ENCODE data around the gene DAZAP2.
"Not testable (repeated sequence)": the region's sequence is repeated elsewhere in the genome, so short reads cannot be mapped to it uniquely, and the experiment has no call there.

Gene DAZAP2

GRCh38 chr12:51218607-51219161 lies 19.9 kb upstream of the DAZAP2 start (continued):
- no peak for TF ChIP-seq TSHZ1 (tag by site-specific recombination; IDR thresholded peaks at IDR 0.05; ENCODE audit: borderline replicate concordance)
- peak; percentile 32 for TF ChIP-seq PRDM10 (tag by site-specific recombination; IDR thresholded peaks at IDR 0.05)
- no peak for TF ChIP-seq ZNF670 (tag by site-specific recombination; IDR thresholded peaks at IDR 0.05; ENCODE audit: low read depth)
- TF ChIP-seq ZNF366 (tag by site-specific recombination; conservative IDR thresholded peaks at IDR 0.05): peak; percentile 88
- no peak for TF ChIP-seq WT1 (tag by site-specific recombination; IDR thresholded peaks at IDR 0.05)
- peak; percentile 98 for TF ChIP-seq ZNF341 (tag by site-specific recombination; IDR thresholded peaks at IDR 0.05; ENCODE audit: low read depth)
- TF ChIP-seq ZNF169 (tag by site-specific recombination; IDR thresholded peaks at IDR 0.05): no peak
- TF ChIP-seq ZBTB48 (tag by site-specific recombination; IDR thresholded peaks at IDR 0.05): no peak
- TF ChIP-seq ZNF623 (tag by site-specific recombination; IDR thresholded peaks at IDR 0.05): no peak
- TF ChIP-seq ZSCAN23 (tag by site-specific recombination; IDR thresholded peaks at IDR 0.05): no peak
- no peak for TF ChIP-seq ZNF311 (tag by site-specific recombination; IDR thresholded peaks at IDR 0.05; ENCODE audit: borderline replicate concordance)
- TF ChIP-seq ZNF335 (tag by site-specific recombination; conservative IDR thresholded peaks at IDR 0.05): no peak

GRCh38 chr12:51219322-51219721 lies 19.3 kb upstream of the DAZAP2 start:
- POLR2A ChIA-PET: interaction anchor here (1.8 to 4.0 kb wide), 2 partner anchors 19 to 136 kb away, joined by 16 to 36 read pairs; partner anchors contain the start of genes CSRNP2 and DAZAP2
- H3K27ac ChIP-seq (ENCODE audit: extremely low read depth, low read depth, low read length): peak overlapping the region; percentile 91
- no peak overlapping the region for H3K4me3 ChIP-seq (ENCODE audit: low read depth, low read length)
- H3K36me3 ChIP-seq (ENCODE audit: control insufficient read depth in 2 of 2, insufficient read depth in 1 of 2, low read length in 2 of 2): peaks cover 0 to 3% of the 10 kb centered on the region in 2 experiments; a peak in 1 of 3 replicates
- CTCF ChIA-PET: interaction anchor here (0.5 to 1.9 kb wide), 3 partner anchors 11 to 442 kb away, joined by 3 to 12 read pairs (median 7); no protein-coding TSS in a partner anchor
- H3K9me3 ChIP-seq (ENCODE audit: control insufficient read depth, insufficient read depth, low read depth, low read length): no peaks in the 10 kb centered on the region
- no peak for TF ChIP-seq ZNF776 (tag by site-specific recombination; IDR thresholded peaks at IDR 0.05; ENCODE audit: borderline replicate concordance)
- no peak for TF ChIP-seq ZNF600 (tag by site-specific recombination; IDR thresholded peaks at IDR 0.05)
- TF ChIP-seq ZNF302 (tag by site-specific recombination; IDR thresholded peaks at IDR 0.05; ENCODE audit: low read depth): no peak
- TF ChIP-seq ZNF791 (tag by site-specific recombination; IDR thresholded peaks at IDR 0.05): no peak
- TF ChIP-seq ZNF544 (tag by site-specific recombination; IDR thresholded peaks at IDR 0.05): no peak
- TF ChIP-seq ZNF830 (tag by site-specific recombination; IDR thresholded peaks at IDR 0.05; ENCODE audit: low read depth): no peak
- no peak for TF ChIP-seq ZNF19 (tag by site-specific recombination; IDR thresholded peaks at IDR 0.05; ENCODE audit: low read depth)
- TF ChIP-seq ZNF366 (tag by site-specific recombination; conservative IDR thresholded peaks at IDR 0.05): no peak
- TF ChIP-seq ZSCAN23 (tag by site-specific recombination; IDR thresholded peaks at IDR 0.05): no peak
- no peak for TF ChIP-seq ZNF561 (tag by site-specific recombination; IDR thresholded peaks at IDR 0.05; ENCODE audit: borderline replicate concordance)
- TF ChIP-seq HIC1 (tag by site-specific recombination; IDR thresholded peaks at IDR 0.05): no peak
- no peak for TF ChIP-seq ZNF658 (tag by site-specific recombination; IDR thresholded peaks at IDR 0.05)
- no peak for TF ChIP-seq ZNF558 (tag by site-specific recombination; IDR thresholded peaks at IDR 0.05)
- TF ChIP-seq ZNF76 (tag by site-specific recombination; IDR thresholded peaks at IDR 0.05; ENCODE audit: borderline replicate concordance, low read depth): no peak
- H3K4me1 ChIP-seq (ENCODE audit: control insufficient read depth, insufficient read depth, low read length): peaks cover 9% of the 10 kb centered on the region

- POLR2A ChIA-PET: interaction anchor here (0.9 to 1.1 kb wide), 2 partner anchors 18 to 137 kb away, joined by 3 to 4 read pairs; partner anchors contain the start of genes CSRNP2 and DAZAP2
- H3K9me3 ChIP-seq (ENCODE audit: control insufficient read depth, insufficient read depth, low read depth, low read length); H3K4me1 ChIP-seq (ENCODE audit: control insufficient read depth, insufficient read depth, low read length); H3K36me3 ChIP-seq (ENCODE audit: control insufficient read depth in 2 of 2, insufficient read depth in 1 of 2, low read length in 2 of 2); H3K4me3 ChIP-seq (ENCODE audit: low read depth, low read length); H3K27ac ChIP-seq (ENCODE audit: extremely low read depth, low read depth, low read length): not testable (repeated sequence)
- CTCF ChIA-PET: interaction anchor here (0.6 kb wide), 1 partner anchor 1760 kb away, joined by 4 read pairs; no protein-coding TSS in a partner anchor
Measured at GRCh38 chr12:51219857-51220256, 18.8 kb upstream of the DAZAP2 start.

Measured in HEK293 (cell line).